ENCODE data around the gene ARHGAP15.

The ARHGAP15 gene

GRCh38 chr2:143144813-143145455, 15.7 kb downstream of the ARHGAP15 start:
- DNase-seq (ENCODE audit: low read depth in 3 of 3), result no peak

- DNase-seq (ENCODE audit: low read depth in 3 of 3), result no peak
Observed at GRCh38 chr2:143146366-143146765, 17.1 kb downstream of the ARHGAP15 start.

- no peak for DNase-seq (ENCODE audit: low read depth in 3 of 3)
Observed at GRCh38 chr2:143146815-143147530, 17.8 kb downstream of the ARHGAP15 start.

DNA sequence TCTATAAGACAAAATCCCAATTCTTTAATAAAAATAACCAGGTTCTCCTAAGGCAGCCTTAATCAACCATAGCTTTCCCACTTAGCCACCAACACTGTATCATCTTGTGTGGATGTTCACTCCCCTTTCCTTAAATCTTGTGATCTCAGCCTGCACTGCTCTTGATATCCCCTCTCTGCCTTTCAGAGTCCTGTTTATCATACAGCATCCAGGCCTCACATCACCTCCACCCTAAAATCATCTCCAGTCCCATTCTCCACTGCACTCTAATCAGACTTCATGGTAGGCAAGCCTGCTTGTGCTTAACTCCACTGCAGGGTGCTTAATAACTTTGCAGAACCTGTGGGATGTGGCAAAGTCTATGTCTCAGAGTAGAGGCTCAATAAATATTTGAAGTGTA, 18.8 kb downstream of the ARHGAP15 start:
- no peak for DNase-seq (ENCODE audit: low read depth in 3 of 3)

DNA sequence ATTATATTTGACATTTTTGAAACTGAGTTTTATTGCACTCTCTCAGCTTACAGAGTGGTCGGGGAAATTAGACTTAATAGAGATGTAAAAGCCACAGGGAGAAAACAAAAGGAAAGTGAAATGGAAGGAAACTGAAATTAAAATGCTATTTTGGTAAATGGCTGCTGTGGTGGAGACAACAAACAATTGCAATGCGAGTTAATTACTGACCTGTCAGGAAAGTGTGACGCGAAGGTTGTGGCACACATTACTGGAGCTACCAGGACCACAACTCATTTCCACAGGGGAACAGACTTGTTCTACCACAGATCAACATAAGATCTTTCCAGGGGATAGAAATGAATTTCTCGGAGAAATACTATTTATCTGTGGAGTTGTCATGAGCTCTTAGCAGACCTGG, 19.5 kb downstream of the ARHGAP15 start:
- no peak for DNase-seq (ENCODE audit: low read depth in 3 of 3)

DNA sequence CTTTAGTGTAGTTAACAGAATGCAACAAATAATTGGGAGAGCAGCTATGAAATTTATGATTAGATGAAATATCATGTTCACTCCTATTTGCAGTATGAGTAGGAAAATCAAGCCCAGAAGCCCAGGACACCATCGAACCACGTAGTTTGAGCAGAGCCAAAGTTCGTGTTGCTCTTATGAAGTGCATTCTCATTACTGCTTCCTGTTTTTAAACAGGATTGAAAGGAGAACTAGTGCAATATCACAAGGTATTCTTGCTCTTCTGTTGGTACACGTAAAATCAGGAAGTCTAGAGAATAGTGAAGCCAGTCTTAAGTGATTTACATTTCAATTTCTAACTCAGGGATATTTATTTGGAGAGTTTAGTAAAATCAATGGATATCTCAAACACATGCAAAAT, 21.1 kb downstream of the ARHGAP15 start:
- DNase-seq (ENCODE audit: low read depth in 3 of 3), result no peak

GRCh38 chr2:143151111-143151752, 22.0 kb downstream of the ARHGAP15 start:
- DNase-seq (ENCODE audit: low read depth in 3 of 3), result no peak

DNA sequence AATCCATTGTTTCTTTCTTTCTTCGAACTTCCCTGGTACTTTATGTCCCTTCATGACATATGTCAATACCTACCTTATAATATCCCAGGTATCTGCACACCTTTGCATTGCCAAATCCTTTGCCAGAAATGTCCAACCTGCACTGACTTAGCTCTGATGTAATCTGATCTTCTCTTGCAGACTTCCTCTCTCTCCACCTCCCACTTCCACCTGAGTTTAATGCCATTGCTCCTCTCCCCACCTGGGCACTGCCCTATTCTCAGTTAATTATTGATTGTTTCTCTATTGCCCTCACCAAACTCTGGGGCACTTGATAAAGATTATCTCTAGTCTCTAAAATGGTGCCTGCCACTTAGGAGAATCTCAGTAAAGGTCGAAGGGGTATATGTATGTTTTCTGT, 23.0 kb downstream of the ARHGAP15 start:
- DNase-seq (ENCODE audit: low read depth in 3 of 3), result no peak

- no peak for DNase-seq (ENCODE audit: low read depth in 3 of 3)
Observed at GRCh38 chr2:143152637-143153036, 23.4 kb downstream of the ARHGAP15 start.

DNA sequence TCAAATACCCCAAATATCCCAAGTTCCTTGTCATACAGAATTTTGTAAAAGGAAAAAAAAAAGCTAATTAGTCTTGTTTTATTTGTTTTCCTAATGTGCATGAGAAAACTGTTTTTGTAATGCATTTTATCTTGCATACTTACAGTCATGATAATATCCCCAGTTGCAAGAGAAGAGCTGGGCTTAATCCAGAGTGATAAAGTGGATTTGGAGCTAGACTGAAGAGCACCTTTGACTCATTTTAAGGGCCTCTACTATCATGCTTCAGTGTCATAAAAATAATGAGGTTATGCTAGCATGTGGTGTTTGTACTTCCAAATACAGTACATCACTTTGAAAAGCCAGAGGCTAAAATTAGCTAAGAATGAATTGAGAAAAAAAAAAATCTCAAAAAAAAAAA, 26.4 kb downstream of the ARHGAP15 start:
- DNase-seq (ENCODE audit: low read depth in 3 of 3), result no peak

DNA sequence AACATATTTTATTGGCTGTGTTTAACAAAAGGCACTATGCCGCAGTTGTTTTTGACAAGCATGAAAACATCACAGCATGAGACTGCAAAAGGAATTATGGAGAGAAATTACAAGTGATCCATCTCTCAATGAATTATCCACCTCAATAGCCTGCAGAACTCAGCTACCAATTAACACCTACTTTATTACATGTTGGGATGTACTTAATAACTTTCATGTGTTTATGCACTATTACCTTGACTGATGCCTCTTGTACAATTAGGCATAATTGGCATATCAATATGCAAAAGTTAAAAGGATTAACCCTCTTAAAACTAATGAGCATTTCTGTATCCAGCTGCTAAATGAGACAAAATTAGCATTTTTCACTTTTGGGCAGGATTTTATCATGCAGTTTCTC, 27.8 kb downstream of the ARHGAP15 start:
- no peak for DNase-seq (ENCODE audit: low read depth in 3 of 3)

- no peak for DNase-seq (ENCODE audit: low read depth in 3 of 3)
Observed at GRCh38 chr2:143157418-143157817, 28.2 kb downstream of the ARHGAP15 start.

DNA sequence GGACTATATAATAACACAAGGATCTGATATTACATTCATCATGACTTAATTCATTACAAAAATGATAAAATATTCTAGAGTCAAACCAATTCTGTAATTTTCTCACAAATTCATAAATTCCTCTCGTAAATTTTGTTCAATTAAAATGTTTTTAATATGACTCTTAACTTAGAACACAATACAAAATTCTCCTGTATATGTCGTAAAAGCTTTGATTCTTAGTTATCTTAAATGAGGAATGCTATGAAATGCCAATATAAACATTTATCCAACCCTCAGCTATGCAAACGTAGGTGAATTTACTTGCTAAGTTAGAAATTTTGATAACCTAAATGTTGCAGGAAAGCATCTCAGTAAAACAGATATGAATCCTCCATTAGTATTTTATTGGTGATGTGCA, 28.9 kb downstream of the ARHGAP15 start:
- DNase-seq (ENCODE audit: low read depth in 3 of 3), result no peak

DNA sequence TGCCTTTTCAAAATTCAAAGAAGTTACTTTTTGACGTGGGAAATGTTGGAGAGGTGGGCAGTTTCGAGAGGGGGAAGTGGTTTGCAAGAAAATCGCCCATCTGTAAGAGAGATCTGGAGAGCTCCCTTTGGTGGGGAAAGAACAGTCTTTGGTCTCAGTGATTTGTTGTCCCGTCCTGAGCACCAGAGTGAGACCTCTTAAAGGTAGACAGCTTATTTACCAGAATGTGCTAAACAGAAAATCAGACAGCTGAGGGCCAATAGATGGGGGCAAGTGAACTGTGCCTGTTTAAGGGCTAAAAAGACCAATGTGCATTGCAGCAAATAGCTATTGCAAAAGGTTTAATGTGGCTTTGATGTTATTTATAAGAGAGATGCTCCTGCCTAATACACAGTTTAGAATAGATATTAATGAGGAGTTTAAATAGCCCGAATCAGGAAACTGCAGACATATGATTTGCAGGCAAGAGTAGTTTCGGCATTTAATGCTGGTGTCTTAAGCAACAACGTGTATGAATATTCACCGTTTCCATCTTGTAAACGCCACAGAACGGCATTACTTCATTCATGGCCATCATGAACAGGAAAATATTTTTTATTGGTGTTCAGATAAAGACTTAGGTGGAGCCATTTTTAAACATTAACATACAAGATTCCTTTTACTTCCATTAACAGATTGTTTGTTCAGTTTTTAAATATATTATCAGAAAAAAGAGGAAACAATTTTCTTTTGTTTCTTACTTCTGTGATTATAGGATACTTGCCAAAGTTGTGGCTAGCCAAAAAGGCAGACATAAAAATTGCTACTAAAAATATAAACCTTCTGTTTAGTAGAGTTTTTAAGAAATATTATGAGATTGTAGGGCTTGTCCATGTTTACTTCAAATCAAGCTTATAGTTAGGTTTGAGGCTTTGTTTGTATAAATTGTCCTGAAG, 29.6 kb downstream of the ARHGAP15 start:
- DNase-seq (ENCODE audit: low read depth in 3 of 3), result no peak

GRCh38 chr2:143159486-143159840, 30.2 kb downstream of the ARHGAP15 start:
- DNase-seq (ENCODE audit: low read depth in 3 of 3), result no peak

DNA sequence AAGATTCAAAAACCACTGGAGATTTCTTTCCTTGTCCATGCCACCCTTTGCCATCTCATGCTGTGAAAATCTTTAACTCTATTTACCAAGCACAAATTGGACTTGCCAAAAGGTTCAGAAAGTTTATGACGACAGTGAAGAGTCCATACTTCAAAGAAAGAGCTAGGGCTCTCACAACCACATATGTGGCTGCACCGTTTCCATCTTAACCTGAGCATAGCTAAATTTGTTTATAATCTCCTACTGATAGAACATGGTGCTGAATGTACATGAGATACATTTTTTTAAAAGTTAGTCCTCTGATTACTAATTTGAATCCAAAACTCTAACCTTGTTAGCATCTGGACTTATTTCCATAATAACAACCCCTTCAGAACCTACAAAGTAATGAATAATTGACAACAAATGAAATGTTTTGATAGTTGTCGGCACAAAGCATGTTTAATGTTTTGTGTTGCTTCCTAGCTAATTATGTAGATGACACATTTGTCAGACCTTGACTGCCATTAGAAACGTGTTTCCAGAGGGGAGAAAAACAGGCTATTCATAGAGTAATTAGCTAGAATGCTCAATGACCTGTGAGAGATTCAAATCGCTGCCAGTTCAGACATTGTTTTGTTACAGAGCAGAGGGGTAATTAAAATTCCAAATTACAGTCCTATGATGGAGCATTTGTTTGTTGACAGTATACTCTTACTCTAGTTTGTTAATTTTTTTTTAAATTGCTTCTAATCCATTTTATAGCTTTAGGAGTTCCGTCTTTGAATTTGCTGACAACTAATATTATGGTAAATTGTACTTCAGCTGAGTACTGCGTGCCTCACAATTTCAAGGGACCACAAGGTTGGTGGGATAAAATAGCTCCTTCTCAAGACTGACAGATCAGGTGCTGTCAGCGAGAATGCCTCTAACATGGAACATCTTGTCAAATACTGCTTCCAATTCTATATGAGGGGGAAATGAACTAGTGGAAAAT, 31.8 kb downstream of the ARHGAP15 start:
- DNase-seq (ENCODE audit: low read depth in 3 of 3), result no peak

GRCh38 chr2:143162123-143162837, 33.1 kb downstream of the ARHGAP15 start:
- peak; percentile 22 to 43 (median 28) for DNase-seq (ENCODE audit: low read depth in 3 of 3)

DNA sequence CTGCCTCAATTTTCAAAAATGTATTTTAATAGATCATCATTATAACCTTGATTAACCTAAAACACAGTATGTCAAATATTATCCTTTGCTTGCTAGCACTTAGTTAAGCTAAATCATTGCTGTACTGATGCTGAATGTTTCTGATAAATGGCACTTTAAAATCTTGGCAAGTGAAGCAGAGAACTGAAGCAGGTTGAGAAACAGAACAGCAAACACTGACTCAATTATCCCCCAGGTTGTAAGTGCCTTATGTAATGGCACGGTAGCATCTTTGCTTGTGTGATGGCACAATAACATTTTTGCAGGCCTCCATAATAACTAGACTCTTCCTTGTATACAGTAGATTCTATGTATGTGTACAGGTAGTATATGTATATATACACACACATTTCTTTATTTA, 33.8 kb downstream of the ARHGAP15 start:
- DNase-seq (ENCODE audit: low read depth in 3 of 3), result no peak

- DNase-seq (ENCODE audit: low read depth in 3 of 3), result no peak
Observed at GRCh38 chr2:143163499-143163898, 34.3 kb downstream of the ARHGAP15 start.

DNA sequence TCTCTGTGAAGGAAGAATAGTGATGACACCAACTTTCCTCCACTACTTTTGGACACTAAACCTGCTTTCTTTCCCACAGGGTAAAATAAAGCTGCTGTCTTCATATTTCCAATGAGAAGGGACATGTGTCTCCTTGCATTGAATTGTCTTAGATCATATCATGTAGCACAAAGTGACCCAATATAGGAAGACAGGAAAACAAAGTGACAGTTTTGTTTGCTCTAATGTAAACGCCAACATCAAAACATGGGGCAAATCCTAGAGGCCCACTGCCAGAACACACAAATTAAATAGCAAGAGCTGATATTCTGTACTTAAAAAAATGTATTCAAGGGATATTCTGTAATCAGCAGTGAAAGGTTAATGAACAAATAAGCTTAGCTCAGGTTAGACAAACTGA, 36.1 kb downstream of the ARHGAP15 start:
- DNase-seq (ENCODE audit: low read depth in 3 of 3), result no peak
